ENCODE data around the gene SNAI3.

SNAI3 gene

DNA sequence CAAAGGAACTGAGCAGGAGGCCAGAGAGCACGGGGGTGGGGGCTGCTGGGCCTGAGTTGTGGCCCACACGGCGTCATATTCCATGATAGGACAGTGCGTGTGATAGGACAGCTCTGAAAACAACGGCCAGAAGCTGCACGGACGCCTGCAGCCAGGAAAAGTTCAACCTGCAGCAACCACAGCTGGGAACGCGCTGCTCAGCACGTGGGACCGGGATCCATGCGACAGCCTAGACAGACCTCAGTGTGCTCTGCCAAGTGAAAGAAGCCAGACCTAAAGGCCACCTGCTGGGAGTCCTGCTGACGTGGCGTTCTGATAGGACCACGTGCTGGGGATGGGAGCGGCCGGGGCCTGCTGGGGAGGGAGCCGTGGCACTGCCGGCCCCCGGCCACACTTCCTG is 41.6 kb upstream of the SNAI3 start:
- Histone ChIP-seq H3K27ac (ENCODE audit: low read length) (no peak overlapping the region), H3K36me3 (ENCODE audit: control insufficient read depth in 1 of 2, insufficient read depth in 2 of 2, low read length in 2 of 2) (peaks cover 13 to 69% of the 10 kb centered on the region in 2 donors), H3K4me3 (ENCODE audit: low read depth in 1 of 2, low read length in 2 of 2) (no peak overlapping the region), H3K9me3 (ENCODE audit: control insufficient read depth in 1 of 2, low read length in 2 of 2) (no peaks in the 10 kb centered on the region), H3K4me1 (ENCODE audit: control insufficient read depth in 1 of 2, insufficient read depth in 2 of 2, low read length in 2 of 2) (no peaks in the 10 kb centered on the region), H3K27me3 (ENCODE audit: low read depth, low read length) (no peaks in the 10 kb centered on the region)

DNA sequence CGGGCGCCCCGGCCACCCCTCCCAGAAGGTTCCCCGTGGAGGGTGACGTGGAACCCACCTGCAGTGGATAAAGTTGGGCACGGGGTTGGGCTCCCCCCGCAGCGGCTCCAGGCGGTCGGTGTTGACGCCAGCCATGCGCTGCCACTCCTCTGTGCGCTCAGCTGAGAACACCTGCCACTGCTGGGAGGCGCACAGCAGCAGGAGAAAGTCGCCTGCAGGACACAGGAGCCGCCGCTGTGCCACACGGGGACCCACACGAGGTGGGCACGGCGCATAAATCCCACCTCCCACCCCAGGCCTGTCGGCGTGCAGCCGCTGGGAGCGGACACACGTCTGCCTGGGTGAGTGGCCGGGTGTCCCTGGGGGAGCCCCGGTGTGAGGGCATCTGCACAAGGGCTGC is 40.7 kb upstream of the SNAI3 start:
- no peaks in the 10 kb centered on the region for H3K27me3 ChIP-seq (ENCODE audit: low read depth, low read length)
- H3K36me3 ChIP-seq (ENCODE audit: control insufficient read depth in 1 of 2, insufficient read depth in 2 of 2, low read length in 2 of 2) = peaks cover 13 to 68% of the 10 kb centered on the region in 2 donors
- H3K4me3 ChIP-seq (ENCODE audit: low read depth in 1 of 2, low read length in 2 of 2) = no peak overlapping the region
- H3K9me3 ChIP-seq (ENCODE audit: control insufficient read depth in 1 of 2, low read length in 2 of 2) = no peaks in the 10 kb centered on the region
- no peaks in the 10 kb centered on the region for H3K4me1 ChIP-seq (ENCODE audit: control insufficient read depth in 1 of 2, insufficient read depth in 2 of 2, low read length in 2 of 2)
- no peak overlapping the region for H3K27ac ChIP-seq (ENCODE audit: low read length)

DNA sequence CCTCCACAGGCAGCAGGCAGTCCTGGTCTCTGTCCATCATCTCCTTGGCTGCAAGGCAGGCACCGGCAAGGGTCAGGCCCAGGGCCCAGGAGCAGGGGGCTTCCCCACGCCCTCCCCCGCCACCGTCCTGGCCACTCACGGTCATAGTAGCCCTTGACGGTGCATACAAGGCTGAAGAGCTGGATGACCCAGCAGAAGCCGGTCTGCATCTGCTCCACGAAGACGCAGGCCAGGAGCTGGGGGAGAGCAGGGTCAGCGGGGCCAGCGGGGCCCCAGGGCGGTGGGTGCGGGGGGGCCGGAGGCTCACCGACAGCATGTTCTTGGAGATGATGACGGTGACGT is 40.1 kb upstream of the SNAI3 start:
- Histone ChIP-seq H3K27me3 (ENCODE audit: low read depth, low read length) (no peaks in the 10 kb centered on the region), H3K4me1 (ENCODE audit: control insufficient read depth in 1 of 2, insufficient read depth in 2 of 2, low read length in 2 of 2) (no peaks in the 10 kb centered on the region), H3K27ac (ENCODE audit: low read length) (no peak overlapping the region), H3K36me3 (ENCODE audit: control insufficient read depth in 1 of 2, insufficient read depth in 2 of 2, low read length in 2 of 2) (peaks cover 13 to 69% of the 10 kb centered on the region in 2 donors), H3K9me3 (ENCODE audit: control insufficient read depth in 1 of 2, low read length in 2 of 2) (no peaks in the 10 kb centered on the region), H3K4me3 (ENCODE audit: low read depth in 1 of 2, low read length in 2 of 2) (no peak overlapping the region)

DNA sequence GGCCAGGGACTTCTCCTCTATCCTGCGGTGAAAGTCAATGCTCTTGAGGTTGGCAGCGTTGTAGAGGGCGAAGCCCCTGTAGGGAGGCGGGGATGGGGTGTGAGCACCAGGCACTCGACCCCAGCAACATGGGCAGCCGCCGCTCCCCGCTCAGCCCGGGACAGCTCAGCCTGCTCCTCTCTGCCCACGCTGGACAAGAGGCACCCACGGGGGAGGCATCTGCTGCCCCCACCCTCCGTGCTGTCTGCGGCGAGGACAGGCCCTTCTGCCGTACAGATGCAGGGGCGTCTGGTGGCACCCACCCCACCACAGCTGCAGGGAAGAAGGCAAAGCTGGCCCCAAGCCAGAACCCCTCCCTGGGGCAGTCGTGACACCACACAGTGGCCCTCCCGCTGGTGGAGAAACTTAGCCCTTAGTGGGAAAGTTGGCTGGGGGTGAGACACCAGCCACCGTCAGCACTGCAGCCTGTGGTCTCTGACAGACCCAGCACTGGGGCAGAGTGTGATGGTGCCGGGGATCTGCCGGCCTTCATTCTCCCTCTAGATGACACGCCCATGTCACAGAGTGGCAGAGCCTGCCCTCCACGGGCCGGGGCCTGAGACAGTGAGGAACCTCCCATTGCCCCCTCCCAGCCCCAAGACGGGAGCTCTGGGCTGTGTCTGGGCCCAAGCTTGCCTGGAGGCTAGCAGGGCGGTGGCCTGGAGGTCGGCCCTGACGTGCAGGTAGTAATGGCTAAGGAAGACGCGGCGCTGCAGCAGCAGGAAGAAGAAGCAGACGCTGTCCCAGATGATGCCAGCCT is 39.5 kb upstream of the SNAI3 start:
- Histone ChIP-seq H3K4me1 (ENCODE audit: control insufficient read depth in 1 of 2, insufficient read depth in 2 of 2, low read length in 2 of 2) (no peaks in the 10 kb centered on the region), H3K36me3 (ENCODE audit: control insufficient read depth in 1 of 2, insufficient read depth in 2 of 2, low read length in 2 of 2) (peaks cover 11 to 71% of the 10 kb centered on the region in 2 donors), H3K9me3 (ENCODE audit: control insufficient read depth in 1 of 2, low read length in 2 of 2) (no peaks in the 10 kb centered on the region), H3K4me3 (ENCODE audit: low read depth in 1 of 2, low read length in 2 of 2) (no peak overlapping the region), H3K27me3 (ENCODE audit: low read depth, low read length) (no peaks in the 10 kb centered on the region), H3K27ac (ENCODE audit: low read length) (no peak overlapping the region)

DNA sequence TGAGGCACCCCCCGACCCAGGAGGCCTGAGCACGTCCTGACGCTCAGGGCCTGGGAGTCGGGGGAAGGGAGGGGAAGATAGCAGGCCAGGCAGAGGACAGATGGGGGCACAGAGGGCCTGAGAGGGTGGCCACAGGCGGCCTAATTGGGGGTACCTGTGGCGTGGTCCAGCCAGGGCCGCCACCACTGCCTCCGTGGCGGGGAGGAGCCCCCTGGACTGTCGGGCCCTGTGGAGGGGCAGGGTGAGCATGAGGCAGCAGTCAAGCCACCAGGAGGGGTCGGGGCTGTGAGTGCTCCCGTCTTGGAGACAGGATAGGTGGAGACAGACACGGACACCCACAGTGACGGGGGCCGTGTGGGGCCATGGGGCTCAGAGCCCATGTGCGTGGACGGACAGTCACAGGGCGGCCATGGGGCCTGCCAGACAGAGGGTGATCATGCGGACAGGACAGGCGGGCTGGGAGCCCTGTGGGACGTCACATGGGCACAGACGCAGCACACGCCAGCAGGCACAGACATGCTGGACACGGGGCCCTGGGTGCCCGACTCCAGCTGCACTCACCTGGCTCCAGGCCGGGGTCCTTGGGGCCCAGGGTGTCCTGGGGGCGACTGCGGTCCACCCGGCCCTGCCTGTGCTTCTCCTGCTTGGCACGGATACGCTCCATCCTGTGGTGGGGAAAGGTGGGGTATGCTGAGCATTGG is 38.7 kb upstream of the SNAI3 start:
- Histone ChIP-seq H3K4me3 (ENCODE audit: low read depth in 1 of 2, low read length in 2 of 2) (no peak overlapping the region), H3K27me3 (ENCODE audit: low read depth, low read length) (no peaks in the 10 kb centered on the region), H3K9me3 (ENCODE audit: control insufficient read depth in 1 of 2, low read length in 2 of 2) (no peaks in the 10 kb centered on the region), H3K4me1 (ENCODE audit: control insufficient read depth in 1 of 2, insufficient read depth in 2 of 2, low read length in 2 of 2) (no peaks in the 10 kb centered on the region), H3K36me3 (ENCODE audit: control insufficient read depth in 1 of 2, insufficient read depth in 2 of 2, low read length in 2 of 2) (peaks cover 13 to 76% of the 10 kb centered on the region in 2 donors), H3K27ac (ENCODE audit: low read length) (no peak overlapping the region)

DNA sequence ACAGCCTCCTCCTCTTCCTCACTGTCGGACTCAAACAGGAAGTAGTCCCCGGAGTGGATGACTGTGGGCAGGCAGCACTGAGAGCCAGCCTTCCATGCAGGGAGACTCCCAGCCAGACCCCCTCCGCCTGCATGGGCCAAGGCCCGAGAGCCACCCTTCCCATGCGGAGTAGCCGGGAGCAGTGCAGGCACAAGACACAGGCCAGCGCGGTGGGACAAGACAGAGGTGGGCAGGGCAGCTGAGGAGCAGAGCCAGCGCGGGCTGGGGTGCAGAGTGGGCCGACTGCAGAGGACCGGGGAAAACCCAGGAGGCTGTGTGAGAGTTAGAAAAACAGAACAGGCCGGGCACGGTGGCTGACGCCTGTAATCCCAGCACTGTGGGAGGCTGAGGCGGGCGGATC is 37.6 kb upstream of the SNAI3 start:
- Histone ChIP-seq H3K27ac (ENCODE audit: low read length) (no peak overlapping the region), H3K4me3 (ENCODE audit: low read depth in 1 of 2, low read length in 2 of 2) (no peak overlapping the region), H3K9me3 (ENCODE audit: control insufficient read depth in 1 of 2, low read length in 2 of 2) (no peaks in the 10 kb centered on the region), H3K4me1 (ENCODE audit: control insufficient read depth in 1 of 2, insufficient read depth in 2 of 2, low read length in 2 of 2) (no peaks in the 10 kb centered on the region), H3K27me3 (ENCODE audit: low read depth, low read length) (no peaks in the 10 kb centered on the region), H3K36me3 (ENCODE audit: control insufficient read depth in 1 of 2, insufficient read depth in 2 of 2, low read length in 2 of 2) (peaks cover 16 to 83% of the 10 kb centered on the region in 2 donors)

DNA sequence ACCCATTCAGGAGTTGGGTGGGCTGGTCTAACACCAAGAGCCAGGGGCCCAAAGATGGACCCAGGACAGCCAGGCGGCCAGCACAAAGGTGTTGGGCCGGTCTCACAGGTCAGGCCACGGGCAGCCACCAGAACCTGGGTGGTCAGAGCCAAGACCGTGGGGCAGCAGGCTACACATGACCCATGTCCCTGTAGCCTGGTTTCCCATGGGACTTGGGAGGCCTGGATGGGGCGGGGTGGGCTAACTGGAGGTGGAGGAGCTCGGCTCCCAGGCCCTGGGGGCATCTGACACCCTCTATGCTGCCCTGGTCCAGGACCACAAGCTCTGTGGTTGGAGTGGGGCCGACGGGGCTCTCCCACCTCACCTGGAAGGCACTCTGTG is 37.2 kb upstream of the SNAI3 start:
- no peak overlapping the region for H3K4me3 ChIP-seq (ENCODE audit: low read depth in 1 of 2, low read length in 2 of 2)
- no peak overlapping the region for H3K27ac ChIP-seq (ENCODE audit: low read length)
- H3K9me3 ChIP-seq (ENCODE audit: control insufficient read depth in 1 of 2, low read length in 2 of 2) = no peaks in the 10 kb centered on the region
- H3K36me3 ChIP-seq (ENCODE audit: control insufficient read depth in 1 of 2, insufficient read depth in 2 of 2, low read length in 2 of 2) = peaks cover 16 to 87% of the 10 kb centered on the region in 2 donors
- no peaks in the 10 kb centered on the region for H3K4me1 ChIP-seq (ENCODE audit: control insufficient read depth in 1 of 2, insufficient read depth in 2 of 2, low read length in 2 of 2)
- H3K27me3 ChIP-seq (ENCODE audit: low read depth, low read length) = no peaks in the 10 kb centered on the region

DNA sequence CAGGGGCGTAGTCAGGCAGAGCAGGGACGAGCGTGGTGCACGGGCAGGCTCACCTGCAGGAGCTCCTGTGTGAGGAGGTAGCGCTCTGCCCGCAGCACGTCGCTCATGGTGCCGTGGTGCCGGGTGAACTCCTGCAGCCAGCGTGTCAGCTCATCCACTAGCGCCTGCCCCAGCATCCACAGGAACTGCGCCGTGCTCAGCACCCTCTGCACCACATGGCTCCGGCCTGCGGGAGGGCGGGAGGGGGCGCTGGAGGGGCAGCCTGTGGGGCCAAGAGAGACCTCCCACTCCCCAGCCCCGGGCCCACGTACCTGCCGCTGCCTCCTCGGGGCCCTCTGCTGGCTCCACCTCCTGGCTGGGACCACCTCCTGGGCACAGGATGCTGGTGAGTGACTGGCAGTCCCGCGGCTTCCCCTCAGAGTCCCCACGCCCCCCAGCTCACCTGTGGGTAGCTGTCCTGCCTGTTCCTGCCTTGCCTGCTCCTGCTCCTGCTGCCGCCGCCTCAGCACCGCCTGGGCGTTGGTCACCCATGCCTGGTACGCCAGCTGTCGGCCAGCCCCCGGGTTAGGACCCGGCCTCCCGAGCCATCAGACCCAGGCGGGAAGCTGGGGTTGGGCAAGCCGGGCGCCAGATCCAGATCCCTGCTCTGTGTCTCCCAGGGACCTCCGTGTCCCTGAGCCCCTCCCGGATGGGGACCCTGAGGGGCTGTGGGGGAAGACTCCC is 36.6 kb upstream of the SNAI3 start:
- Histone ChIP-seq H3K27me3 (ENCODE audit: low read depth, low read length) (no peaks in the 10 kb centered on the region), H3K4me1 (ENCODE audit: control insufficient read depth in 1 of 2, insufficient read depth in 2 of 2, low read length in 2 of 2) (no peaks in the 10 kb centered on the region), H3K36me3 (ENCODE audit: control insufficient read depth in 1 of 2, insufficient read depth in 2 of 2, low read length in 2 of 2) (peaks cover 20 to 91% of the 10 kb centered on the region in 2 donors), H3K4me3 (ENCODE audit: low read depth in 1 of 2, low read length in 2 of 2) (no peak overlapping the region), H3K27ac (ENCODE audit: low read length) (no peak overlapping the region), H3K9me3 (ENCODE audit: control insufficient read depth in 1 of 2, low read length in 2 of 2) (no peaks in the 10 kb centered on the region)

DNA sequence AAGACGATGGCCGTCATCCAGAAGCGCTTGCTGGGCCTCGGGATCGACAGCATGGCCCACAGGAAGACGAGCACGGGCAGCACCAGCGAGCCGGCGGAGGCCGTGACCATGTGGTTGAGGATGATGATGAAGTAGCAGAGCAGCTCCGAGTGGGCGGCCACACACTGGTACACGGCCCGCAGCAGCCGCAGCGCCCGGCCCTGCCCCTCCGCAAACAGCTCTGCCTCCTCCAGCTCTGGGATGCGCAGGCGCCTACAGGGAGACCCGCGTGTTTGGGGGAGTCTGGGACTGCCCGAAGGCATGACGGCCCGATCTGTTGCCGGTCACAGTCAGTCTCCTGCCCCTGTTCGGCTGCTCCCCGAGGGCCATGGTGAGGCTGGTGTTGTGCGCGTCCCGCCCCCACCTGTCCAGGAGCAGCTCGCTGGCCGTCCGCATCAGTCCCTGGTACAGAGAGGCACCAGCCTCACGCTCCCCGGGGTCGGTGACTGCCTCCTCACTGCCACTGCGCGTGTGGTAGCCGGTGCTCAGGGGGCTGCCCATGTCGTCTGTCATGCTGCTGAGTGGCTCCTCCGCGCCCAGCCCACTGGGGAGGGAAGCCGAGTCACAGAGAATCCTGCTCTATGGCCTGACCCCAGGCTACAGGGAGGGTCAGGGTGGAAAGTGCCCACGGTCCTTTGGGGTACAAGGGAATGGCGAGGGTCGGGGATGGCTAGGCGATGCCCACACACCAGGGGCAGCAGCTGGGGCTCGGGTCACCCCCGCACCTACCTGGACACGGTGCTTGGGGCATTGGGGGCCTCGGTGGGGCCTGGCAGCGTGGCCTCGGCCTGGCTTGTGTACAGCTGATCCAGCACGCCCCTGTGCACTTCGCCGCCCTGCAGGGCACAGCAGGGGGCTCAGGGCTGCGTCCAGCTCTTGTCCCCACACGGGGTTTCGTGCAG is 35.8 kb upstream of the SNAI3 start:
- Histone ChIP-seq H3K27ac (ENCODE audit: low read length) (no peak overlapping the region), H3K27me3 (ENCODE audit: low read depth, low read length) (no peaks in the 10 kb centered on the region), H3K4me1 (ENCODE audit: control insufficient read depth in 1 of 2, insufficient read depth in 2 of 2, low read length in 2 of 2) (no peaks in the 10 kb centered on the region), H3K4me3 (ENCODE audit: low read depth in 1 of 2, low read length in 2 of 2) (no peak overlapping the region), H3K36me3 (ENCODE audit: control insufficient read depth in 1 of 2, insufficient read depth in 2 of 2, low read length in 2 of 2) (peaks cover 28 to 93% of the 10 kb centered on the region in 2 donors), H3K9me3 (ENCODE audit: control insufficient read depth in 1 of 2, low read length in 2 of 2) (no peaks in the 10 kb centered on the region)

DNA sequence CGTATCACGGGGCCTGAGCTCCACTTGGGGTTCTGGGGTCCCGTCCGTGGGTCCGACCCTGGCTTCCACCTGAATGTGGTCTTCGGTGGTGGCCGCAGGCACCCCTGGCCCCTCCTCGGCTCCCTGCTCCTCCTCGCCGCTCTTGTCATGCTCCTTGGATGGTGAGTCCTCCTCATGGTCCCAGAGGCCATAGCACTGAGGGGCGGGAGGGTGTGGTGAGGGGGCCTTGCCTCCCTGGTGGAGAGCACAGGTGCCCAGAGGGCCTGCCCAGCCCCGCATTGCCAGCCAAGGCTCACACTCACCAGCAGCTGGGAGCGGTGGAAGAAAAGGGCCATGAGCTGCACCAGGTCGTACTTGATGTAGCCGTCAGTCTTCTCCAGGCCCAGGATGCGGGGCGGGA is 34.9 kb upstream of the SNAI3 start:
- no peaks in the 10 kb centered on the region for H3K27me3 ChIP-seq (ENCODE audit: low read depth, low read length)
- no peaks in the 10 kb centered on the region for H3K9me3 ChIP-seq (ENCODE audit: control insufficient read depth in 1 of 2, low read length in 2 of 2)
- no peaks in the 10 kb centered on the region for H3K4me1 ChIP-seq (ENCODE audit: control insufficient read depth in 1 of 2, insufficient read depth in 2 of 2, low read length in 2 of 2)
- no peak overlapping the region for H3K27ac ChIP-seq (ENCODE audit: low read length)
- peaks cover 34 to 93% of the 10 kb centered on the region in 2 donors for H3K36me3 ChIP-seq (ENCODE audit: control insufficient read depth in 1 of 2, insufficient read depth in 2 of 2, low read length in 2 of 2)
- H3K4me3 ChIP-seq (ENCODE audit: low read depth in 1 of 2, low read length in 2 of 2) = no peak overlapping the region
